Stimulated activated CD4-positive, alpha-beta T cell treated with anti-CD3 and anti-CD28 coated beads, Interleukin-12 subunit alpha, Interleukin-12 subunit beta, amount 100 ng/mL, for 4 hours (primary cell): ENCODE results near the gene COMT.
"Not testable (repeated sequence)": the region's sequence is repeated elsewhere in the genome, so short reads cannot be mapped to it uniquely, and the experiment has no call there.

ENCODE experiments used
- DNase-seq: peaks from one replicate; pipeline ENCODE4 v3.0.0-alpha.2; 2020

COMT gene

GRCh38 chr22:19909350-19910179 lies 32.0 kb upstream of the COMT start:
- DNase-seq, result peak; percentile 83

- DNase-seq, result no peak
These were observed 31.3 kb upstream of the COMT start for GRCh38 chr22:19910180-19910744.

DNA sequence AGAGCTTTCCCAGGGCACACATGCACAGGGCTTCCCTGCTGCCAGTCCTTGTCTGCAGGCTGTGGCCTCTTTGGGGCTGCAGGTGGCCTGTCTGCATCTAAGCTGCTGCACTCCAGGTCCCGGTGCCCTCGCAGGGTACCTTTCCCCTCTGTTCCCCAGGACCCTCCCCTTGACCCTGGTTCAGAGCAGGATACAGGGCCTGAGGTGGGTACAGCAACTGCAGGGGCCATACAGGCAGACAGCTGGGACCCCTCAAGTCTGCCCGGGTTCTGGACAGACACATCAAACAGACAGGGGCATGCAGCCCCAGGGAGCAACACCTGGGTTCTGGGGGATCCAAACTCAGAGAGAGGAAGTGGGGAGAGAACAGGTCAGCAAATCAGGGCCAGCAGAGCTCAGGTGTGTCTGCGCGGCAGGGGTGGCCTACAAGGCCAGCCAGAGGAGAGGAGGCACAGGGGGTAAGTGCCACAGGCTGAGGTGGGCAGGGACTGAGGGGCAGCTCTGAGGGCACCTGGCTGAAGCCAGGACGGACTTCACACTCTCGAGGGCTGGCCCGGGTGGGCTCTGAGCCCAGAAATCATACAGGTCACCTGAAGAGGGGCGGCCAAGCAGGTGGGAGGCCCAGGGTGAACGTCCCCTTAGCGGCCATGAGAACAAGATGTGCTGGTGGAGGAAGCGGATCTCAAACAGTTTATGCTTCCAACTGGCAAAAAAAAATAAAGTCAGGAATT lies 29.9 kb upstream of the COMT start:
- DNase-seq, result no peak

DNA sequence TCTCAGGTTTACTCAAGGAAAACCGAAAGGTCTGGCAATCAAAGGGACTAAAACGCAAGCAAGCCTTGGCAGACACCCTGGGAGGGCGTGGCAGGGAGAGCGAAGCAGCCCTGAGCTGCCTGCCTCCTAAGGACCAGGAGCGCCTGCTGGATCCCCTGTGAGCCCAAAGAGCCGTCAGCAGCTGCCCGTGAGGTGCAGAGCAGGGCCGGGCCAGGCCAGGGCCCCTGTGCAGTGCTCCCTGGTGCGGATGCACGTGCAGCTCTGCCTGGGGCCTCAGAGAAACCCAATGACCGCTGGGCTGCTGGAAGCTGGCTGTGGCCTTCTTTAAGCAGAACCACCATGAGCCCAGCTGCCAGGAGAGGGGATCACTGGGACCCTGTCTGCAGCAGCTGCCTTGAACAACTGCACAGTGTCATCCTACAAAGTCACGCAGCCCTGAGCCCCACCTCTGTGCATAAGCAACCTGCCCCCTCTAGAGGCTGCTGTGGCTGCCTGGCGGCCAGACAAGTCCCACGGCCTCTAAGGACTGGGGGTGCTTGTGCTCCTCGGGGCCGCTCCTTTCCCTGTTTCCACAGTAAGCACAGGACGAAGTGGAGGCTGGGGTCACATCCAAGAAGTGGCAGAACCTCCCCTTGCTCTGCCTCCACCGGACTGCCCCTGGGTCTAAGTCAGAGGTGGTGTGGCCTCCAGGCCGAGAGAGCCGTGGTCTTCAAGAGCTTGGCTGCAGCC lies 29.1 kb upstream of the COMT start:
- DNase-seq, result no peak

DNA sequence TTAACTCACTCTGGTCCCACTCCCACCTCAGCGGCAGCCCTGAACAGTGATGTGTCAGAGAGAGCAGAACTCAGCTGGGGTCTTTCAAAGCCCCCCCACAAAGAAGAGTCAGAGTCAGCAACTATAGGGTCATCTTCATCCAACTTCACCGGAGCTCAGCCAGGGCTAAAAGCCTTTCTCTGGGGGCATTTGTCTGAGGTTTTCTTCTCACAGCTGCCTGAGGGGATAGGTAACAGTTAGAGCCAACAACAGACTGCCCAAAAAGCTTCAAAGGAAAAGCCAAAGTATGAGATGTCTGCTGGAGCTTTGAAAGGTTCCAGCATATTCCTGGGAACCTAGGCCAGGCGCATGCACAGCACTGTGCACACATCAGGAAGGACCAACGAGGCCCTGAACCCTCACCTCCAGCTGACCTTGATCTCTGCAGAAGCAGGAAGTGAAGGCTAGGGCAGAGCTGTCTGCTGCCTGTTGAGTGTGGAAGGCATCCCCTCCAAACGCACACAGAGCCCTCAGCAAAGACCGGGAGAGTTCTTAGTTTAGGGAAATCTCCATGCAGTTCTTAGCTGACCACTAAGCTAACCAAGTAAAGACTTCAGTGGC lies 28.1 kb upstream of the COMT start:
- no peak for DNase-seq

- DNase-seq, result no peak
These were observed 27.2 kb upstream of the COMT start for GRCh38 chr22:19914201-19914943.

DNA sequence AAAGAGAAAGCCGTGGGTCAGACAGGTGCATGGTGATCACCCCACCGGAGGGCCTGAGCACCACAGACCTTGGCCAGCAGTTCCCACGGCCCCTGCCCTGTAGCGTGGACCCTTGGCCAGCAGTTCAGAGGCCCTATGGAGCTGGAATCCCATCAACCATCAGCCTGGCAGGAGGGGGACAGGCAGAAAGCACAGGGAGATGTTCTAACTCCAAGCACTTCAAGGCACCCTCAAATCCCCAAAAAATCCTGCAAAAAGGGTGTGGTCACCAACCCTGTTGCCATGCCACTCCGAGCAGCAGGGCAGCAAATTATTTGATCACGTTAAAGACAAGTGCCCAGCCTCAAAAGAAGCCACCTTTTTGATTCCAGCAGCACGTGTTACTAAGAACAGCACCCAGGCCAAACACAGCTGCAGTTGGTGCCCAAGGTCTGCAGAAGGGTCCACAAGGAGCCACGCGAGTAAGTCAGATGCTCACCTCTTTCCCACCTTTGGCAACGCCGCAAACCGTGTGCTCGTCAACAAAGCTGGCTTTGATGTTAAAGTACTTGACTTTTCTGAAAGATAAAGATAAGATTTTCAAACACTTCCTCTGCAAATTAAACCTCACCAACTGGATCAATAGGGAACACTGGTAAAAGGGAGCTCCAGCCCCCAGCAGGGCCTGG lies 26.2 kb upstream of the COMT start:
- no peak for DNase-seq

GRCh38 chr22:19916006-19916405 lies 25.6 kb upstream of the COMT start:
- DNase-seq, result no peak

- no peak for DNase-seq
These were observed 24.6 kb upstream of the COMT start for GRCh38 chr22:19916941-19917340.

DNA sequence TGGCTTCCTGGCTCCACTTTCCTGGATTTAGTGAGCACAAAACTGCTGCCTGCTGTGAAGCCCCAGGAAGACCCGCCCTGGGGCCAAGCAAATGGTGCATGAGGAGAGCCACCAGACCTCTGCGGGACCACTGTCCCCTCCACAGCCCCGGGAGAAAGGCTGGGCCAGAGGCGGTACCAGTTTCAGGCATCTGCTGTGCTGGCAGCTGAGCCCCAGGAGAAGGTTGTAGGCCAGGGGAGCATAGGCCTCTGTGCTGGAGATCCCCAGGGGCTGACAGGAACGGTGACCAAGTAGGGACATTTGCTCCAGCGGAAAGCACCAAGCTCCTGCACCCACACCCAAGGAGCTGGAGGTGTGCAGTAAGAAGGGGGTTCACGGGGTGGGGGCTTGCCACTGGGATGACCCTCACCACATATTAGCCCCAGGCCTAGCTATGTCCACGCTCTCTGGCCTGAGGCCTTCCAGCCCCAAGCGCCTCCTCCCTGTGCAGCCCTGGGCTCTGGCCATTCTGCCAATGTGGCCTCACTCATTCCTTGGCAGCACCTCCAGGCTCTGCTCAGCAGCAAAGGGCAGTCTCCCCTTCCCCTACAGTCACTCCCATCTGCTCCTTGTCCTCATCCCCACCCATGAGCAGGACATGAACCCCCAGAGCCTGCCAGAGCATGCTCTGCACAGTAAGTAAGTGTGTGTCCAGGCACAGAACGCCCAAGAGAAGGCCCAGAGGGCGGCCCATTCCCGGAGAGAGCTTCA lies 24.0 kb upstream of the COMT start:
- no peak for DNase-seq

DNA sequence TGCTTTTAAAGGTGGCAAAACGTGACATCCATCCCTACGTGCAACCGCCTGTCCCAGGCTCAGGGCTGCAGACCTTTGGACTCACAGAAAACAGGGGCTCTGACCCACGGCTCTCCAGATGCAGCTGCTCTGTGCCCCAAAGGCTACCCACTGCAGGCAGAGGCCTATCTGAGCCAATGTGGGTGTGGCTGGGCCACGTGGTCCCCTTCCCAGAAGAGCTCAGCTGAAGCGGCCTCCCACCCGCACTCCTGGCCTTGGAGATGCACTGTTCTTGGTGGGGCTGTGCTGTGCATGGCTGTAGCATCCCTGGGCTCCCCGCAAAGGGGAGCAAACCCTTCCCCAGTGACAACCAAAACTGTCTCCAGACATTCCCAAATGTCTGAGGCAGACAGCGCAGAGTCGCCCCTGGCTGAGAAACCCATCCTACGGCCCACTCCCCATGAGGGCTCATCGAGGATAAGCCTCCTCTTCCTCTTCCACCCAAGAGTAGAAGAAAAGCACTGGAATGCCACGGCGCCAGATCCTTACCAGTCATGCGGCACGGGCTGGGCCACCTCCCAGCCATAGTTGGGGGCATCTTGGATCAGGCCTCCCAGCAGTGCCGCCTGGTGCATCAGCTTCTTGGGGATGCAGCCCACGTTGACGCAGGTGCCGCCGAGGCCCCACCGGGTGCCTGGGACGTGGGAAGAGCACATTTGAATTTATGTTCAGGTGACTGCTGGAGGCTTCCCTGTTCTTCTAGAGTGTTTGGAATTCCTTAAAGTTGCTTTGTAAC lies 23.1 kb upstream of the COMT start:
- no peak for DNase-seq

DNA sequence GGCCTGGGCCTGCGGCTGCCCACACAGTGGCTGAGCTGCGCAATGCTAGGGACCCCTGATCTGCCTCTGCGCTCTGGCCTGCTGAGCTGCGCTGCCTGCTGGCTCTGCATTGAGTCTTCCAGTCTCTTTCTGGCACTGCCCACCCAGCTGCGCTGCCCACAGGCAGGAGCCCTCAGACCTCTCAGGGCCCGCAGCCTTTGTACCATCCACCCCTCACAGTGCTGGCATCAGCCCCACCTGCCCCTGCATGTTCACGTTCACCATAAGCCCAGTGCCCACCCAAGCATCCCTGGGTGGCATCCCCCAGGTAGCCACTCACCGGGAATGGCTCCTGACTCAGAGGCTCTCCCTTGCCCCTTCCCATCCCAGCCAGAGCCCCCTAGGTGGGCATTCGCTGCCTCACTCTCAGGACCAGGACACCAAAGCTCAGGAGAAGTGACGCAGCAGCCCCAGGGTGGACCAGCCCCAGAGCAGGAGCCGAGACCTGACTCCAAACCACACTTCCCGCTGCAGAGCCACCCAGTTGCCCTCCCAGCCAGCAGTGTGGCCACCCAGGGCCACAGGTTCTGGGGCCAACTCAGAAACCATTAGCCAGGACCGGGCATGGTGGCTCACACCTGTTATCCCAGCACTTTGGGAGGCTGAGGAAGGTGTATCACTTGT lies 21.7 kb upstream of the COMT start:
- no peak for DNase-seq

- DNase-seq, result no peak
These were observed 20.0 kb upstream of the COMT start for GRCh38 chr22:19921544-19922081.

DNA sequence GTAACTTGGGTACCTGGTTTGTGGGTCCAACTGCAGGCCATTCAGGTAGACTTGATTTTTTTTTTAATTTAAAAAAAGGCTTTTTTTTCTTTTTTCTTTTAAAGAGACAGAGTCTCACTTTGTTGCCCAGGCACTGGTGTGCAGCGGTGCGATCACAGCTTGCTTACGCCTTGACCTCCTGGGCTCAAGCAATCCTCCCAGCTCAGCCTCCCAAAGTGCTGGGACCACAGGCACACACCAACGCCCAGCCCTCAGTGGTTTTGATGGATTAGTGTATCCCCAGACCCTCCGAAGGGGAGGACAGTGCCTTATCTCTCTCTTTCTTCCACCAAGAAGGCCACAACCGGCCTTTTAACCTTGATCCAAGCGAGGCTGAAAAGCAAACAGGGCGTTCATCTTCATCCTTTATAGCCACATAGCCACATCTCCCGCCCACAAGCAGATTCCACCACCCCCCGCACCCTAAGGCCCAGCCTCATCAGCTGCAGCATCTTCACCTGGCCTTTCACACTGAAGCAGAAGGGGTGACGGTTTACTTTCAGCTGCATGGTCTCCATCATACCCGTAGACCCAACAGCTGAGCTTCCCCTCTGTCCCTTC lies 17.6 kb upstream of the COMT start:
- DNase-seq, result no peak

- not testable (repeated sequence) for DNase-seq
These were observed 15.5 kb upstream of the COMT start for GRCh38 chr22:19926028-19926427.

DNA sequence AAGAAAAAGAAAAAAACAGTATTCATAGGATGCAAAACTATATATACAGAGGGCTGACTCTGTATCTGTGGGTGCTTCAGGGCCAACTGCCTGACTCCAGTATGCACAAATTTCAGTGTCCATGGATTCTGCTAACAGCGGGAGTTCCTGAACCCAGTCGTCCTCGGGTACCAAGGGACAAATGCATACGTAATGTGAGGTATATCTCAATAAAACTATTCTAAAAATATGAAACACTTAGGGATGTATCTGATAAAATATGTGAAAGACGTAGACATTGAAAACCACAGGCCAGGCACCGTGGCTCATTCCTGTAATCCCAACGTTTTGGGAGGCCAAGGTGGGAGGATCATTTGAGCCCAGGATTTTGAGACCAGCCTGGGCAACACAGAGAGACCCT lies 13.9 kb upstream of the COMT start:
- no peak for DNase-seq

- DNase-seq, result no peak
These were observed 13.4 kb upstream of the COMT start for GRCh38 chr22:19928207-19928606.
